CD4-positive, alpha-beta T cell (primary cell): ENCODE results near the gene RAB31. TPM values are rescaled to one million over a fixed set of nuclear protein-coding genes. Genes with fewer than 3 reads are reported as not detected.

ENCODE experiments used
- ATAC-seq: fragments of 200-7000 bp; cut with Tn5 transposase; one replicate; pipeline ENCODE4 v1.10.0; 2022; ENCODE audit warnings: mild to moderate bottlenecking; ENCODE audit not compliant: poor library complexity
- CTCF ChIA-PET: fragments of 350-600 bp; sonication (Branson Sonifier 250); formaldehyde crosslinking; loops from one replicate; lab custom pipeline; 2021; ENCODE audit warnings: antibody characterized with exemption, inconsistent platforms; lab: Charles Lee
- POLR2A ChIA-PET: fragments of 350-600 bp; sonication (Branson Sonifier 250); formaldehyde crosslinking; loops from one replicate; lab custom pipeline; 2021; ENCODE audit warnings: antibody characterized with exemption, inconsistent platforms; lab: Charles Lee
- DNase-seq, 14 experiments: peaks; one replicate each; pipeline ENCODE4 v3.0.0-alpha.2; 2013 to 2020; ENCODE audit warnings: mixed read lengths in 2 of 14
- H3K27ac ChIP-seq, 2 donors: one replicate each; pipeline versions ENCODE4 v1.5.1 to v1.7.0; 2013; ENCODE audit warnings: low read length in 2 of 2, low read depth in 1 of 2, mild to moderate bottlenecking in 1 of 2
- H3K27me3 ChIP-seq, 2 experiments: 1 replicate in 1 of 2; 2 replicates in 1 of 2; pipeline versions ENCODE4 v1.6.1 to v1.7.0; 2013; ENCODE audit warnings: low read length in 2 of 2, control low read depth in 1 of 2, mild to moderate bottlenecking in 1 of 2, moderate library complexity in 1 of 2; ENCODE audit not compliant: insufficient read depth in 2 of 2, control insufficient read depth in 1 of 2
- H3K36me3 ChIP-seq: one replicate; pipeline ENCODE4 v1.6.1; 2013; ENCODE audit warnings: low read length, control low read depth; ENCODE audit not compliant: insufficient read depth
- H3K4me1 ChIP-seq: one replicate; pipeline ENCODE4 v1.6.1; 2013; ENCODE audit warnings: low read length, control low read depth; ENCODE audit not compliant: insufficient read depth
- H3K4me3 ChIP-seq: one replicate; pipeline ENCODE4 v1.5.1; 2013; ENCODE audit warnings: mild to moderate bottlenecking, low read length, moderate library complexity
- H3K9me3 ChIP-seq, 2 experiments: 1 replicate in 1 of 2; 2 replicates in 1 of 2; pipeline versions ENCODE4 v1.6.1 to v1.7.0; 2013; ENCODE audit warnings: low read length in 2 of 2, mild to moderate bottlenecking in 2 of 2, control low read depth in 1 of 2, moderate library complexity in 1 of 2; ENCODE audit not compliant: control insufficient read depth in 1 of 2, insufficient read depth in 1 of 2
- H3K27ac Mint-ChIP-seq: one replicate; pipeline ENCODE4 v1.8.0; 2020; ENCODE audit warnings: mixed read lengths
- H3K27me3 Mint-ChIP-seq: one replicate; pipeline ENCODE4 v1.8.0; 2021; ENCODE audit warnings: mixed read lengths
- H3K36me3 Mint-ChIP-seq: one replicate; pipeline ENCODE4 v1.8.0; 2021; ENCODE audit warnings: low read depth, mixed read lengths
- H3K4me1 Mint-ChIP-seq: one replicate; pipeline ENCODE4 v1.8.0; 2021; ENCODE audit warnings: low read depth, mixed read lengths
- H3K4me3 Mint-ChIP-seq: one replicate; pipeline ENCODE4 v1.8.0; 2020; ENCODE audit warnings: mild to moderate bottlenecking, mixed read lengths
- H3K9me3 Mint-ChIP-seq: one replicate; pipeline ENCODE4 v1.8.0; 2020; ENCODE audit warnings: mixed read lengths
- CTCF ChIP-seq: fragments of 200-600 bp; IDR thresholded peaks from one replicate; pipeline ENCODE4 v1.8.0; 2022; ENCODE audit warnings: antibody characterized with exemption, mild to moderate bottlenecking
- intact Hi-C, 2 experiments: fragments of 100-400 bp; cut with DNase I in 1 of 2; cut with micrococcal nuclease in 1 of 2; formaldehyde crosslinking; loops; one replicate each; pipeline versions ENCODE4 v1.15.1 to v1.9.0; 2023 to 2025; cut with DNase I, micrococcal nuclease
- total RNA-seq, 174 experiments: library from RNA in 2 of 174; stranded (reverse) in 2 of 174; gene quantifications; one replicate each; pipeline ENCODE4 v1.2.3 and lab custom pipeline; 2021 to 2026

Gene RAB31
- total RNA-seq, 2 experiments from 2014 or later = 1.1 to 1.3 TPM

DNA sequence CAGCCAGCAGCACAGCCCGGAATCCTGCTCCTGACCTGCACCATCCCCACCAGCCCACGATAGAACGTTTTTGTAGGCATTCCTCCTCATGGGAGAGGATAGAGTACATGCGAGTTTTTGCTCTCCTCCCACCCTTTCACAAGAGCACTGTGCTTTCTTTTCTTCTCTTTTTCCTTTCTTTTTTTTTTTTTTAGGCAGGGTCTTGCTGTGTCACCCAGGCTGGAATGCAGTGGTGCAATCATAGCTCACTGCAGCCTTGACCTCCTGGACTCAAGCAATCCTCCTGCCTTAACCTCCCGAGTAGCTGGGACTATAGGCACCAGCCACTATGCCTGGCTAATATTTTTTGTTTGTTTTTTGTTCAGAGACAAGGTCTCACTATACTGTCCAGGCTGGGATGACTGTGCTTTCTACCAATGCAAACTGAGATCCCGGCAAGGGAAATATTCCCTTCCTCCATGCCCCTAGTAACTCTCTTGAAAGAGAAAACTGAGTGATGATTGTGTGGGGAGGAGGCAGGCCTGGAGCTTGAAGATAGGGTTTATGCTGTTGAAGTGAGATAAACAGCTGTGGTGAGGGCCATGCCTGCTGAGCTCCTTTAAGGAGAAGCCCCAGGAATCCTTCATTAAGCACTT, 95.1 kb downstream of the RAB31 start:
- no peak for DNase-seq
- H3K4me3 ChIP-seq = no peak overlapping the region
- H3K4me3 Mint-ChIP-seq = no peak overlapping the region
- H3K9me3 ChIP-seq = no peaks in the 10 kb centered on the region
- H3K27ac Mint-ChIP-seq = no peak overlapping the region
- no peaks in the 10 kb centered on the region for H3K4me1 Mint-ChIP-seq
- H3K36me3 ChIP-seq = no peaks in the 10 kb centered on the region
- no peaks in the 10 kb centered on the region for H3K4me1 ChIP-seq
- CTCF ChIA-PET = no interaction called here
- H3K9me3 Mint-ChIP-seq = no peaks in the 10 kb centered on the region
- H3K27me3 ChIP-seq = peaks cover 0 to 3% of the 10 kb centered on the region in 2 experiments
- no peak for TF ChIP-seq CTCF
- H3K27me3 Mint-ChIP-seq = peaks cover 10% of the 10 kb centered on the region
- ATAC-seq = no peak
- intact Hi-C loops = no loop called here
- POLR2A ChIA-PET = no interaction called here
- H3K27ac ChIP-seq = no peak overlapping the region
- no peaks in the 10 kb centered on the region for H3K36me3 Mint-ChIP-seq

- H3K27ac ChIP-seq = no peak overlapping the region
- intact Hi-C loops = no loop called here
- DNase-seq (no peak), ATAC-seq (no peak)
- no peak for TF ChIP-seq CTCF
- H3K4me3 ChIP-seq = no peak overlapping the region
- H3K27me3 ChIP-seq = peaks cover 0 to 3% of the 10 kb centered on the region in 2 experiments
- no peaks in the 10 kb centered on the region for H3K4me1 ChIP-seq
- Mint-ChIP-seq H3K27ac (no peak overlapping the region), H3K9me3 (no peaks in the 10 kb centered on the region), H3K4me1 (no peaks in the 10 kb centered on the region), H3K36me3 (no peaks in the 10 kb centered on the region), H3K27me3 (peaks cover 10% of the 10 kb centered on the region), H3K4me3 (no peak overlapping the region)
- CTCF ChIA-PET = no interaction called here
- no peaks in the 10 kb centered on the region for H3K9me3 ChIP-seq
- POLR2A ChIA-PET = no interaction called here
- no peaks in the 10 kb centered on the region for H3K36me3 ChIP-seq
These were observed 95.8 kb downstream of the RAB31 start for GRCh38 chr18:9803698-9804516.

- no peaks in the 10 kb centered on the region for H3K4me1 ChIP-seq
- peaks cover 10% of the 10 kb centered on the region for H3K27me3 Mint-ChIP-seq
- H3K27ac ChIP-seq = no peak overlapping the region
- intact Hi-C loops = no loop called here
- no peaks in the 10 kb centered on the region for H3K36me3 Mint-ChIP-seq
- no peaks in the 10 kb centered on the region for H3K36me3 ChIP-seq
- TF ChIP-seq CTCF = no peak
- H3K9me3 Mint-ChIP-seq = no peaks in the 10 kb centered on the region
- H3K4me3 Mint-ChIP-seq = no peak overlapping the region
- peaks cover 0 to 3% of the 10 kb centered on the region in 2 experiments for H3K27me3 ChIP-seq
- H3K9me3 ChIP-seq = no peaks in the 10 kb centered on the region
- POLR2A ChIA-PET = no interaction called here
- ATAC-seq (no peak), DNase-seq (no peak)
- H3K4me1 Mint-ChIP-seq = no peaks in the 10 kb centered on the region
- H3K27ac Mint-ChIP-seq = no peak overlapping the region
- CTCF ChIA-PET = no interaction called here
- H3K4me3 ChIP-seq = no peak overlapping the region
These were observed 96.5 kb downstream of the RAB31 start for GRCh38 chr18:9804517-9805104.
